ENCODE data around the gene AANAT.
A peak's percentile ranks its signal among the peaks of the same experiment; 100 is the strongest.

The AANAT gene

GRCh38 chr17:76442341-76443338, 24.8 kb upstream of the AANAT start:
- DNase-seq (ENCODE audit: low spot score), result no peak

- no peak for DNase-seq (ENCODE audit: low spot score)
These were observed 22.7 kb upstream of the AANAT start for GRCh38 chr17:76444518-76445311.

GRCh38 chr17:76445697-76446448, 21.5 kb upstream of the AANAT start:
- DNase-seq (ENCODE audit: low spot score), result no peak

- DNase-seq (ENCODE audit: low spot score), result no peak
These were observed 20.8 kb upstream of the AANAT start for GRCh38 chr17:76446449-76447231.

- no peak for DNase-seq (ENCODE audit: low spot score)
These were observed 19.3 kb upstream of the AANAT start for GRCh38 chr17:76447931-76448652.

- DNase-seq (ENCODE audit: low spot score), result no peak
These were observed 18.3 kb upstream of the AANAT start for GRCh38 chr17:76449126-76449525.

GRCh38 chr17:76451506-76451905, 15.9 kb upstream of the AANAT start:
- no peak for DNase-seq (ENCODE audit: low spot score)

GRCh38 chr17:76452127-76452659, 15.2 kb upstream of the AANAT start:
- DNase-seq (ENCODE audit: low spot score), result no peak

GRCh38 chr17:76452660-76453430, 14.6 kb upstream of the AANAT start, which contains the start of gene UBE2O:
UBE2O (minus strand) TSS chr17:76453152; CDS start chr17:76453141, 11 bp downstream.
- peak; percentile 91 for DNase-seq (ENCODE audit: low spot score)

- DNase-seq (ENCODE audit: low spot score), result no peak
These were observed 14.0 kb upstream of the AANAT start for GRCh38 chr17:76453431-76453743.

GRCh38 chr17:76458580-76459490, 8.6 kb upstream of the AANAT start:
- no peak for DNase-seq (ENCODE audit: low spot score)

GRCh38 chr17:76459674-76460073, 7.7 kb upstream of the AANAT start:
- DNase-seq (ENCODE audit: low spot score), result no peak

GRCh38 chr17:76461765-76462555, 5.4 kb upstream of the AANAT start:
- DNase-seq (ENCODE audit: low spot score), result no peak

- no peak for DNase-seq (ENCODE audit: low spot score)
These were observed 4.7 kb upstream of the AANAT start for GRCh38 chr17:76462556-76463290.

GRCh38 chr17:76466775-76467130, 650 bp upstream of the AANAT start:
- no peak for DNase-seq (ENCODE audit: low spot score)

GRCh38 chr17:76467809-76468633, 618 bp downstream of the AANAT start:
- no peak for DNase-seq (ENCODE audit: low spot score)

Data from CD4-positive, alpha-beta T cell treated with Interleukin-15 for 4 hours (primary cell).